Epithelial cell of prostate (primary cell): Measurements from ENCODE around the gene AP1S3.

ENCODE experiments used
- DNase-seq: peaks from one replicate; pipeline ENCODE4 v3.0.0-alpha.2; 2011; ENCODE audit warnings: low read depth, low spot score
- H3K27ac ChIP-seq: fragments of 450-650 bp; 2 replicates; pipeline ENCODE4 v1.5.1; 2017; ENCODE audit warnings: mild to moderate bottlenecking

The AP1S3 gene

DNA sequence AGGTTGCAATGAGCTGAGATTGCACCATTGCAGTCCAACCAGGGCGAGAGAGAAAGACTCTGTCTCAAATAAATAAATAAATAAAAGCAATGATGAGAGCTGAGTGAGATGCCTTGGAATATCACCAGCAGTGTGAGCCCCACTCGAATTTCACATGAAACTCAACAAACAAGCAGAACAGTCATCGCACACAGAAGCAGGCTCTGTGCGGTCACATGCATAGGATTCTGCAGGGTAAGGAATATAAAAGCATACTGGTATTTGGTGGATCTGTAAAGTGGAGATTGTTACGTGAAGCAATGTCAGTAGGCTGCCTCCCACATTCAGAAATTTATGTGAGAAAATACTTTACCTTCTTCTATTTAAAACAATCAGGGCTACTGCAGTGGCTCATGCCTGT is 18.0 kb upstream of the AP1S3 start:
- DNase-seq: no peak
- H3K27ac ChIP-seq: no peak overlapping the region

GRCh38 chr2:223854741-223855140 is 17.4 kb upstream of the AP1S3 start:
- no peak for DNase-seq
- H3K27ac ChIP-seq: no peak overlapping the region

GRCh38 chr2:223853425-223853837 is 16.0 kb upstream of the AP1S3 start:
- peak overlapping the region; percentile 50 for H3K27ac ChIP-seq
- peak; percentile 52 for DNase-seq

DNA sequence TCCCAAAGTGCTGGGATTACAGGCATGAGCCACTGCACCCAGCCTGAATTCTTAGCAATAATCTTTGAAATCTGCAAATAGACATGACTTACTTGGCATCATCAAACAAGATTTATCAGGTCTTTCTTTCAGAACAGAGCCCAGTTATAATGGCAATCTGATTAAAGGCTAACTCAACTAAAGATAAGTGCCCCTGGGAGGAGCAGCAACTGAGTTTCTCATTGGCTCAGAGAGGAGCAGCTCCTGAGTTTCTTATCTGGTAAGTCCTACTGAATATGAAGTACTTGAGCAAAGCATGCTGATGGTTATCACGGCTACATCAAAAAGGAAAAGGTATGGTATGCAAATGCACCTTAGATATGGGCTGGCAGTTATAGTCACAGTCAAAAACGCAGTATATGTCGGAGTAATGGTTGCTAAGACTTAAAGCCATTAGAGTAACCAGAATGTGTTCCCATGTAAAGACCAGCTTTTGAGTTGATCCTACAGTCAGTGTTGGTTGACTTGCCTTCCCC is 15.0 kb upstream of the AP1S3 start:
- no peak overlapping the region for H3K27ac ChIP-seq
- no peak for DNase-seq

DNA sequence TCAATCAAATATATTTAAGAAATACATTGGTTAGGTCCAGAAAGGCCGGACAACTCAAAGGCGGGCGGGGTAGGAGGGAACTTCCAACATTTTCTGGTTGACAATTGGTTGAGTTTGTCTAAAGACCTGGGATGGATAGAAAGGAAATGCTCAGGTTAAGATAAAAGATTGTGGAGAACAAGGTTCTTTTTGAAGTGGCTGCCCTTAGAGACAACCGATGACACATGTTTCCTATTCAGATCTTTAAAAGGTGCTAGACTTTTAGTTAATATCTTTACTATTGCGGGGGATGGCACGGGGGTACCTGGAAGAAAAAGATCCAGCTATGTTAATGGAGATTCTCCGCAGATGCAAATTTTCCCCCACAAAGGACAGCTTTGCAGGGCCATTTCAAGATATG is 10.0 kb upstream of the AP1S3 start:
- peak overlapping the region; percentile 94 for H3K27ac ChIP-seq

GRCh38 chr2:223846515-223846914 is 9.1 kb upstream of the AP1S3 start:
- H3K27ac ChIP-seq: peak overlapping the region; percentile 94
- DNase-seq: peak; percentile 85

More for the DNA sequence above, 10.0 kb upstream of the AP1S3 start:
- no peak for DNase-seq

- DNase-seq: no peak
- H3K27ac ChIP-seq: peak overlapping the region; percentile 35
Observed at GRCh38 chr2:223841436-223842190, 4.2 kb upstream of the AP1S3 start.

DNA sequence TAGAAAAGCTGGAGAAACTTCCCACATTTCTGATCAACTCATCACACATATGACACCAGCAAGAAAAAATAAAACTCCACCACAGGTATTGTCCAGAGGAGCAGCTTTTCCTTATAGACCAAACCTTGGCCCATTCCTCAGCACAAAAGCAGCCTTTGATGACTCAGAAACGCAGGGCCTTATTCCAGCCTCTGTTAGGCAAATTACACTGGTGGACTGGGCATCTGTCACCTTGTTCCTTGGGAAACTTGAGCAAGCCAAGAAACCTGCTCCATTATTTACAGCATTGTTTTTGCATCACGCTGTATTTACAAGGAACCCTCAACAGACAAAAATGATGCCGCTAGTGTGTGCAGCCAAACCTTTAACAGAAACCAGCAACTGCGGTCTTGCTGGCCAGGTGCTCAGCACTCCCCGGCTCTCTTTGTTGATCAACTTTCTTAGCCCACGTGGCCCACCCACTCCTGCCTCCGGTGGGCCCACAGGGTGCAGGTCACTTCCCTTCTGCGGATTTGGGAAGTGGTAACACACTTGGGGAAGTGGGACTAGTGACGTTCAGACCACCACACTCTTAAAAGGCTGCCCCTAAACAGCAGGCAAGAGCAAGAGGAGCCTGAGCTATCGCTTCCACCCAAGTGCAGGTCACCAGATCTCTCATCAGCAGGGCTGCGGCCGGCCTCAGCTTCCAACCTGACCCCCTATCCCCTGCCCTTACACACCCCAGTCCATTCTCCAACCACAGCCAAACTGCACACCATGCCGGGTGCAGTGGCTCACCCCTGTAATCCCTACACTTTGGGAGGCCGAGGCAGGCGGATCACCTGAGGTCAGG is 1.5 kb downstream of the AP1S3 start:
- peak overlapping the region; percentile 75 for H3K27ac ChIP-seq
- no peak for DNase-seq

DNA sequence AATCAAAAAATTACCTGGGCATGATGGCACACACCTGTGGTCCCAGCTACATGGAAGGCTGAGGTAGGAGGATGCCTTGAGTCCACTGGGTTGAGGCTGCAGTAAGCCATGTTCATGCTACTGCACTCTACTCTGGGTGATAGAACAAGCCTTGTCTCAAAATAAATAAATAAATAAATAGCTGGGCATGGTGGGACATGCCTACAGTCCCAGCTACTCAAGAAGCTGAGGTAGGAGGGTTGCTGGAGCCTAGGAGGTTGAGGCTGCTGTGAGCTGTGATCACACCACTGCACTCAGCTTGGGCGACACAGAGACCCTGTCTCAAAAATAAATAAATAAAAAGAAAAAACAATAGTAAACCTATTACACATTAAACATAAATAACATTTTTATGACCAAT is 3.0 kb downstream of the AP1S3 start:
- no peak for DNase-seq
- no peak overlapping the region for H3K27ac ChIP-seq

DNA sequence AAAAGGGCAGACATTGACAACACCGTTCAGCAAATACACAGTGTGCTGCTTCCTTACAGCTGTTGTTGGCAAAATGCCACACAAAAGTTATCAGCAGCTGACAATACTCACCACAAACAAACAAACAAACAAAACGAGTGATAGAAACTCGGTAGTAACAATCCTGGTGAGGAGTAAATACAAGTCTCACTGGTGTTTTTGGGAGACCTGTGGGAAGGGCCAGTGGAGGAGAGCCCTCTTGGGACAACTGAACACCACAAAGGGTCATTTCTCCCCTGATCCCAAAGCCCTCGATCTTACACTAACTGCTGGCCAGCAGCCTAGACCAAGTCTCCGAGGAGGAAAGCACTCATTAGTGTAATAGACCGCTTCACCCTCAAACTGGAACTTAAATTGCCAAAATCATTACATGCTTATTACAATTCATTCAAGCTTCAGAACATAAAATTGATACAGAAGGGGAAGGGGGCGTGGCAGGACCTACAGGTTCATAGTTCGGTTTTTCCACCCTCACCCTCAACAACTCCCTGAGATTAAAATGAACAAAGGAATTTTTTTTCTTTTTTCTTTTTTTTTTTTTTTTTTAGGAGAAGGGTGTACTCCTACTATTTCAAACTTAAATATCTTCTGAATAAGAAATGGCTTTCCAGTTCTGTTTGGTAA is 5.0 kb downstream of the AP1S3 start:
- H3K27ac ChIP-seq: no peak overlapping the region
- DNase-seq: no peak

GRCh38 chr2:223829128-223829527 is 8.3 kb downstream of the AP1S3 start:
- H3K27ac ChIP-seq: no peak overlapping the region
- no peak for DNase-seq

GRCh38 chr2:223828314-223828713 is 9.1 kb downstream of the AP1S3 start:
- DNase-seq: no peak
- no peak overlapping the region for H3K27ac ChIP-seq

DNA sequence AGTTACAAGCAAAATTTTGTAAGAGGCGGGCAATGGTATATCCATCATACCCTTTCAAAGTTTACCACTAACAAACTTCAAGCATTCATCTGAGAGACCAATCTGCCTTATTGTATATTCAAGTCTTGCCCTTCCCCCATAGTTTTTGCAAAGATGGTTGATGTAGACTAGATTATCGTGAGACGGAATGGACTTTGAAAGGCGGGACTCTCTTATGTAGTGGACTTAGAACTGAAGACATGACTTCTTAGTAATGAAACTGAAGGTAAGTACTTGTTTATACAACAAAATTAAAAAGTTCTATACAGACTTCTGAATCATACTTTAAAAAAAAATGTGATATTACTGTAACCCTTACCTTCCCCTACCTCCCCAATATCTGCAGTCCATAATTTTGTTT is 10.4 kb downstream of the AP1S3 start:
- no peak overlapping the region for H3K27ac ChIP-seq
- no peak for DNase-seq

- DNase-seq: no peak
- H3K27ac ChIP-seq: no peak overlapping the region
Observed at GRCh38 chr2:223824301-223824700, 13.1 kb downstream of the AP1S3 start.

DNA sequence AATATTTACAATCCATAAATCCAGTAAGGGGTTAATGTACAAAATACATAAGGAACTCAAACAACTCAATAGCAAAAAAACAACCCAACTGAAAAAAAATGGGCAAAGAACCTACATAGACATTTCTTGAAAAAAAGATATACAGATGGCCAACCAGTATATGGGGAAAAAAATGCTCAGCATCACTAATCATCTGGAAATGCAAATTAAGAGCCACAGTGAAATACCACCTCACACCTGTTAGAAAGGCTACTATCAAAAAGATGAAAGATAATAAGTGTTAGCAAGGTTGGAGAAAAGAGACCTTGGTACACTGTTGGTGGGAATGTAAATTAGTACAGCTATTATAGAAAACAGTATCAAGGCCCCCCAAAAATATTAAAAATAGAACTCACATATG is 14.6 kb downstream of the AP1S3 start:
- DNase-seq: no peak

GRCh38 chr2:223820549-223820948 is 16.8 kb downstream of the AP1S3 start:
- no peak for DNase-seq
- H3K27ac ChIP-seq: no peak overlapping the region

More for the DNA sequence above, 14.6 kb downstream of the AP1S3 start:
- no peak overlapping the region for H3K27ac ChIP-seq

- no peak for DNase-seq
- no peak overlapping the region for H3K27ac ChIP-seq
Observed at GRCh38 chr2:223819891-223820290, 17.5 kb downstream of the AP1S3 start.

DNA sequence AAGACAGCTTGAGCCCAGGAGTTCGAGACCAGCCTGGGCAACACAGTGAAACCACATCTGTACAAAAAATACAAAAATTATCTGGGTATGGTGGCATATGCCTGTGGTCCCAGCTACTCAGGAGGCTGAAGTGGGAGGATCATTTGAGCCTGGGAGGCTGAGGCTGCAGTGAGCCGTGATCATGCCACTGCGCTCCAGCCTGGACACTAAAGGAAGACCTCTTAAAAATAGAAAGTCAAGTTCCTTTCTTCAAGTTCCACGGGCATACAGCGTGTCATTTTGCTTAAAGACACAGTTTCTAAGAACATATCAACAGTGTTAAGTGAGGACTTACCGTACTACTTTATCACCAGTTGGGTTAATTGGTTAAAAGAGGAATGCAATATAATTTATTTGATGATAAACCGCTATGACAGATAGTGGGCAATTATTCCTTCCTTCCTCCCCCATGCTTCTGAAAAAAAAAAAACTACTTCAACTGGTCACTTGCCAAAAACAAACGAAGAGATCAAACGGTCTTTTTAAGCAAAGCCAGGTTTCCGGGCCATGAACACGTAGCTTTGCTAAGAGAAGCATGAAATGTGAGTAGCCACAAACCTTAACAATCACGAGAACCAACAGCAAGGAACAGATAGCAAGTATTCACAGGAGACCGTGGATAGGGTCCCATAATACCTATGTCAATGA is 21.4 kb downstream of the AP1S3 start:
- no peak for DNase-seq

GRCh38 chr2:223815186-223815883 is 22.0 kb downstream of the AP1S3 start:
- peak; percentile 68 for DNase-seq
- peak overlapping the region; percentile 59 for H3K27ac ChIP-seq

More for the DNA sequence above, 21.4 kb downstream of the AP1S3 start:
- H3K27ac ChIP-seq: peak overlapping the region; percentile 59
